Stimulated activated CD4-positive, alpha-beta T cell treated with anti-CD3 and anti-CD28 coated beads, Interleukin-4, amount 100 ng/mL, for 4 hours (primary cell): Measurements from ENCODE around the gene U2SURP.
"Not testable (repeated sequence)": the region's sequence is repeated elsewhere in the genome, so short reads cannot be mapped to it uniquely, and the experiment has no call there.

Source experiments
- DNase-seq, 2 experiments: peaks; one replicate each; pipeline ENCODE4 v3.0.0-alpha.2; 2020

U2SURP gene

GRCh38 chr3:143016321-143016972 is 15.1 kb downstream of the U2SURP start:
- no peak for DNase-seq

GRCh38 chr3:143024351-143024960 is 23.1 kb downstream of the U2SURP start:
- DNase-seq = no peak

GRCh38 chr3:143031327-143031726 is 30.0 kb downstream of the U2SURP start:
- DNase-seq = no peak

- DNase-seq = not testable (repeated sequence)
Observed at GRCh38 chr3:143031796-143032387, 30.5 kb downstream of the U2SURP start.

GRCh38 chr3:143035466-143036211 is 34.3 kb downstream of the U2SURP start:
- no peak for DNase-seq

- DNase-seq = no peak
Observed at GRCh38 chr3:143036557-143036956, 35.2 kb downstream of the U2SURP start.

- no peak for DNase-seq
Observed at GRCh38 chr3:143037867-143038266, 36.5 kb downstream of the U2SURP start.

GRCh38 chr3:143040261-143040879 is 39.0 kb downstream of the U2SURP start:
- no peak for DNase-seq

- no peak for DNase-seq
Observed at GRCh38 chr3:143041903-143042302, 40.5 kb downstream of the U2SURP start.

- DNase-seq = no peak
Observed at GRCh38 chr3:143045639-143046038, 44.3 kb downstream of the U2SURP start.

- DNase-seq = not testable (repeated sequence)
Observed at GRCh38 chr3:143046075-143046474, 44.7 kb downstream of the U2SURP start.

- DNase-seq = no peak
Observed at GRCh38 chr3:143054011-143054410, 52.6 kb downstream of the U2SURP start.

- DNase-seq = no peak
Observed at GRCh38 chr3:143056372-143056771, 55.0 kb downstream of the U2SURP start.

- DNase-seq = no peak
Observed at GRCh38 chr3:143060906-143061305, 59.5 kb downstream of the U2SURP start.

GRCh38 chr3:143063018-143063417 is 61.6 kb downstream of the U2SURP start:
- DNase-seq = no peak

- DNase-seq = no peak
Observed at GRCh38 chr3:143064777-143065176, 63.4 kb downstream of the U2SURP start.

GRCh38 chr3:143065364-143065763 is 64.0 kb downstream of the U2SURP start:
- no peak for DNase-seq

- DNase-seq = no peak
Observed at GRCh38 chr3:143066033-143066432, 64.7 kb downstream of the U2SURP start.

GRCh38 chr3:143067201-143067600 is 65.8 kb downstream of the U2SURP start:
- DNase-seq = no peak

- no peak for DNase-seq
Observed at GRCh38 chr3:143068059-143068458, 66.7 kb downstream of the U2SURP start.

- no peak for DNase-seq
Observed at GRCh38 chr3:143070977-143071551, 69.7 kb downstream of the U2SURP start.

GRCh38 chr3:143071776-143072175 is 70.4 kb downstream of the U2SURP start:
- no peak for DNase-seq
